ENCODE data around the gene SENP5.

DNA sequence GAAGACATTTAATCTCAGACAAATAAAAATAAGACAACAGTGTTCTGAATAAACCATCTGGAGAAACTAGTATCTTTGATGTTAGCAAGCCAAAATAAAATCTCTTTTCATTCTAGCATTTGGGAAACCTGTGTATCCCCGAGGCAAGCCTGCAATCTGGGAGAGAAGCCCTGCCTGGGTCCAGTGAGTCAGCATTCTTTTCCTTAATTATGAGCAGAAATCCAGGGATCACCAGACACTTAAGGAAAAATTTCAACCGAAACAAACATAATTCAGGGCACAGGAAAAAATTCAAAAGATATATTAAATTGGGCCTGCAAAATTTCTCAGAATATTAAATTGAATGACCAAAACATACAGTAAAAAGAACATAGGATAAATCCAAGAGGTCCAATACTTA is 70.4 kb downstream of the SENP5 start:
- TF ChIP-seq JUND (IDR thresholded peaks at IDR 0.05; ENCODE audit: low read length), result no peak
- no peak for TF ChIP-seq EP300 (IDR thresholded peaks at IDR 0.05; ENCODE audit: borderline replicate concordance in 1 of 2, low read depth in 2 of 2, low read length in 2 of 2)
- no peak for TF ChIP-seq CREB1 (IDR thresholded peaks at IDR 0.05)
- TF ChIP-seq BRCA1 (IDR thresholded peaks at IDR 0.05; ENCODE audit: low read depth, low read length), result no peak
- no peak for TF ChIP-seq POLR2A (IDR thresholded peaks at IDR 0.05; ENCODE audit: control extremely low read depth in 1 of 2, low read depth in 2 of 2, low read length in 2 of 2)
- TF ChIP-seq SP1 (IDR thresholded peaks at IDR 0.05; ENCODE audit: low read depth, low read length), result no peak
